HG02943 (cell line): ENCODE measurements around the gene CERS5.
"Not testable (repeated sequence)": the region's sequence is repeated elsewhere in the genome, so short reads cannot be mapped to it uniquely, and the experiment has no call there.

Experiments
- ATAC-seq: cut with Tn5 transposase; IDR thresholded peaks from one replicate; pipeline ENCODE4 v1.9.1; 2021; ENCODE audit warnings: mild to moderate bottlenecking, low read depth, moderate library complexity; ENCODE audit not compliant: unreplicated experiment

The CERS5 gene

DNA sequence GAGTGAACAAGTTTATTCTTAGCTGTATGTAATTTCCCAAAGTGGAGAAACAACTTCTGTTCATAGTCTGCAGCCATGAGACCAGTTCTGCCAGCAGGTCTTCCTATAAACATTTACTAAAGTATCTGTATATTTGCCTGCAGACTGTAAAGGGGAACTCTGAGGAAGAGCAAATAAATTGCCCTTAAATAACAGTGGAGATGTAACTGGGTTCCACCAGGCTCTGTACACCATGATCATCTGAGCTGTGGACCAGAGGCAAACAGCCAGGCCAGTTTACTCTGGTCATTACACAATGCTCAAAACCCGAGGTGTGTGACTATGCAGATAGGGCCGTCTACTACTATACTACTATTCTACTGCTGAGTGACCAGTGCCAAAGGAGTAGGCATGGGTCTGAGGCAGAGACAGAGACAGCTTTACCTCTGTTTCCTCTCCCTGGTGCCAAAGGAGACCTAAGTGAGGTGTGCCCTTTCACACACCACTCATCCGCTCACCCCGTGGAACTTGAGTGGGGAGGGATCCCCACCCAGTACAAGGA is 21.1 kb upstream of the CERS5 start:
- no peak for ATAC-seq

- peak; percentile 58 for ATAC-seq
Observed at GRCh38 chr12:50187084-50187900, 20.1 kb upstream of the CERS5 start.

DNA sequence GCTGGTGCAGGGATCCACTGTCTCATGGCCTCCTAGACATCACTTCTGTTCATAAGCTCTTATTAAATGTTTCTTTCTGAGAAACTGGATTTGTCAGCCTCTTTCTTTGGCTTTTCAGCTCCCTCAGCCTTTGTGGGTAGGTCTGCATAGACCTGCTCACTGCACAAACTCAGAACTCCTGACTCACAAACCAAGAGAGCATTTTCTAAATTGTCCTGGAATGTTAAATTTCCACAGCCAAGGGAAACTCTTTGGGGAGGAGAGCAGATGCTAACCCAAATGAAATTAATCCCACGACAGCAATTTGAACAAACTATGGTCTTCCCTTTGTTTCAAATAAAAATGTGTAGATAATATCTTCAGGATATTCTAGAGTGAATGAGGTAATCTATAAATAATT is 19.5 kb upstream of the CERS5 start:
- no peak for ATAC-seq

- no peak for ATAC-seq
Observed at GRCh38 chr12:50185970-50186663, 18.9 kb upstream of the CERS5 start.

GRCh38 chr12:50185301-50185895 is 18.2 kb upstream of the CERS5 start:
- ATAC-seq: no peak

GRCh38 chr12:50184261-50184660 is 17.1 kb upstream of the CERS5 start:
- ATAC-seq: no peak

DNA sequence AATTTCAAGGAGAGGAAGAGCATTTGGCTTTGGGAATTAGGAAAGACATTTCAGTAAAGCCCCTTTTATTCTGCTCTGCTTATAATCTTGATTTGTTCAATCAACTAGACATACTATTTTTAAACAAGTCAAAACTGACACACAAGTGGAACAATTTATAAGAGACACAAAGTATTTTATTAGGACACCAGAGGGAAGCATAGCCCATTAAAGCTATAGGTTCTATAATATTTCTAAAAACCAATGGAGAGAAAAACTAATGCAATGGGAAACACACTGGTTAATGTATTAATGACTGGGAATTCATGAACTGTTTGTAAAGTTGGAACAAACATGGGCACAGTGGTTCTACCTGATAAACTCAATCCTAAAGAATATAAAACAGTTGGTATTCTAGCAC is 15.3 kb upstream of the CERS5 start:
- ATAC-seq: no peak

GRCh38 chr12:50181691-50182090 is 14.5 kb upstream of the CERS5 start:
- no peak for ATAC-seq

DNA sequence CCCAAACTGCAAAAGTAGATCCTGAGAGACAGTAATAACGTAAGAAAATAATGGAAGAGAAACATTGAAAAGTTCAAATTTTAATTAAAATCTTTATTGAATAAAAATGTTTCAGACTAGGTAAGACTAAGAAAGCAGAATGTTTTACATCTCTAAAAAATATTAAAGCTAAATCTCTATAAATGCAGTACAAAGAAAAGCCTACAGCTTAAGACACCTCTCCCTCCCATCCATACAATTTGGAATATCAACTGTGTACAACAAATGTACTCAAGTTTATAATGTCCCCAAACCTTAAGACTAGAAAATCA is 8.5 kb upstream of the CERS5 start:
- ATAC-seq: no peak

- no peak for ATAC-seq
Observed at GRCh38 chr12:50174971-50175715, 8.0 kb upstream of the CERS5 start.

DNA sequence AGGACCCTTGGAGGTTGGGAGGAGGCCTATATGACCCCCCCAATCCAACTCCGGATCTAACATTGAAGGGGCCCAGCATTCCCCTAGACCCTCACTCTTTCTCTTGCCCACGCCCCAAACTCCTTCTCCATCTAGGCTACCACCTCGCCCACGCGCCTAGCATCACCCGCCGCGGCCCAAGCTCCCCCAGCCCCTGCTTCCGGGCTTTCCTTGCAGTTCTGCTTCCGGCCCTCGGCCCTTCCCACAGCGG is 445 bp downstream of the CERS5 start:
- peak; percentile 2 for ATAC-seq

DNA sequence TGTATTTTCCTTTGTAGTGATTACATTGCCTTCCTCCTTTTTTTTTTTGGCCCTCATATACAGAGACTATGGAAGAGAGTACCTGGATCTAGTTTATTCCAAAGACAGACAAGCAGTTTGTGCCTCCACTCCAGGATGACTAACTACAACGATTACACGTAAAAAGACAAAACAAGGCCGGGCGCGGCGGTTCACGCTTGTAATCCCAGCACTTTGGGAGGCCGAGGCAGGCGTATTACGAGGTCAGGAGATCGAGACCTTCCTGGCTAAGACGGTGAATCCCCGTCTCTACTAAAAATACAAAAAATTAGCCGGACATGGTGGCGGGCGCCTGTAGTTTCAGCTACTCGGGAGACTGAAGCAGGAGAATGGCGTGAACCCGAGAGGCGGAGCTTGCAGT is 2.2 kb downstream of the CERS5 start:
- no peak for ATAC-seq

GRCh38 chr12:50162230-50162629 is 4.9 kb downstream of the CERS5 start:
- ATAC-seq: no peak

DNA sequence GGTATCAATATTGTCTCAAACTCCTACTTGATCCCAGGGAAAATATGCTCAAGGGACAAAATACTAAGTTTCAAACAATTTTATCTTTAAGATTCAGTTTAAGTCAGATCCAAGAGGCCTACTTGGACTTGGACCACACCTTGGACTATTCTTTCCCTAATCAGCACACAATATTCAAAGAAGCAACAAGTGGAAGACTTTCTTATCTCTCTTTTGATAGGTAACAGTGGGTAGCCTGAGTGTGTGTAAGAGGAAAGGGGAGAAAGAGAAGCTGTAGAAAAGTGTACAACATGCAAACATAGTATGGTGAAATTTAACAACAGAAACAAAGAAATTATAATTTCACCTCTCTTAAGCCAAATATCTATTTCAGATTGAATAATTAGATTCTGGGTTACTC is 6.5 kb downstream of the CERS5 start:
- no peak for ATAC-seq

- no peak for ATAC-seq
Observed at GRCh38 chr12:50157259-50157658, 9.9 kb downstream of the CERS5 start.

- ATAC-seq: no peak
Observed at GRCh38 chr12:50156641-50157040, 10.5 kb downstream of the CERS5 start.

DNA sequence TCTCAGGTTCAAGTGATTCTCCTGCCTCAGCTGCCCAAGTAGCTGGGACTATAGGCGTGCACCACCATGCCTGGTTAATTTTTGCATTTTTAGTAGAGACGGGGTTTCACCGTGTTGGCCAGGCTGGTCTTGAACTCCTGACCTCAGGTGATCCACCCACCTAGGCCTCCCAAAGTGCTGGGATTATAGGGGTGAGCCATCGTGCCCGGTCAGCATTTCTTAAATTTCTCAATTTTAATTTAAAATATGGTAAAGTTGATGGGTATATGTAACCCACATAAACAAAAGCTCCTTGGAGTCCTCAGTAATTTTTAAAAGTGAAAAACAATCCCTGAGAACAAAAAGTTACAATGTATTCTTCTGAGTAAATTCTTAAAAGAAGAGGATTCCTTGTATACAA is 12.2 kb downstream of the CERS5 start:
- not testable (repeated sequence) for ATAC-seq

DNA sequence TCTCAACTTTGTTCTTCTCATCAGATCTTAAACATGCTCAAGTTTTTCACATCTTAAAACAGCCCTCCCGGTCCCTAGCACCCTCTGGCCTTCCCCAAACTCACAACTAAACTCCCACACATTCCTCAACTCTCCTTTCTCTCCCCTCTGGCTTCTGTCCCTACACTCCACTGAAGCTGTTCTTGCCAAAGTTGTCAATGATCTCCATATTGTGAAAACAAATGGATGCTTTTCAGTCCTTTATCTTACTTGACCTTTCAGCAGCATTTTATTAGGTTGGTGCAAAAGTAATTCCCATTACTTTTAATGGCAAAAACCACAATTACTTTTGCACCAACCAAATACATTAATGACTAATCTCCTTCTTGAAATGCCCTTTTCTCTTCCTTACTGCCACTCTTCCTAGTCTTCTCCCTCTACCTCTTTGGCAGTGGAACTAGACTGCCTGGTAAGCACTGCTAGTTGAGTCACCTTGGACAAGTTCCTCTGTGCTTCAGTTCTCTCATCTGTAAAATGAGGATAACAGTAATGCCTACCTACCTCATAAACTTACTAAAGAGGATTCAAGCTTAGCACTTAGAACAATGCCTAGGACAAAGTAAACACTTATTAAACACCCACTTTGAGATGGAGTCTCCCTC is 16.0 kb downstream of the CERS5 start:
- ATAC-seq: no peak

GRCh38 chr12:50149311-50149710 is 17.9 kb downstream of the CERS5 start:
- no peak for ATAC-seq

DNA sequence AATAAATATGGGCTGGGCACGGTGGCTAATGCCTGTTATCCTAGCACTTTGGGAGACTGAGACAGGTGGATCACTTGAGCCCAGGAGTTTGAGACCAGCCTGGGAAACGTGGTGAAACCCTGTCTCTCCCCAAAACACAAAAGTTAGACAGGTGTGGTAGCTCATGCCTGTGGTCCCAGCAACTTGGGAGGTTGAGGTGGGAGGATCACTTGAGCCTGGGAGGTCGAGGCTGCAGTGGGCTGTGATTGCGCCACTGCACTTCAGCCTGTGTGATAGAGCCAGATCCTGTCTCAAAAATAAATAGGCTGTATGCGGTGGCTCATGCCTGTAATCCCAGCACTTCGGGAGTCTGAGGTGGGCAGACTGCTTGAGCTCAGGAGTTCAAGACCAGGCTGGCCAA is 19.2 kb downstream of the CERS5 start:
- ATAC-seq: not testable (repeated sequence)

DNA sequence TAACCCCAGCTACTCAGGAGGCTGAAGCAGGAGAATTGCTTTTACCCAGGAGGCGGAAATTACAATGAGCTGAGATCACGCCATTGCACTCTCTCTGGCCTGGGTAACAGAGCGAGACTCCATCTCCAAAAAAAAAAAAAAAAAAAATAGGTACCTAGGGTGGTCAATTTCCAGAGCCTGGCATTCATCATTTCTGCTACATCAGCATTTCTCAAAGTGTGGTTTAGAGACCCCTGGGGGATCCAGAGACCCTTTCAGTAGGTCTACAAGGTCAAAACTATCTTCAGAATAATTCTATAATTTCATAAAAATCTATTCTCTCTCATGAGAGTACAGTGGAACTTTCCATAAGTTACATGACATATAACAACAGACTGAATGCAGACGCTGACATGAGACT is 19.9 kb downstream of the CERS5 start:
- no peak for ATAC-seq
